Measurements from ENCODE around the gene SPHKAP.

GRCh38 chr2:228102949-228103348, 78.5 kb downstream of the SPHKAP start:
- TF ChIP-seq CTCF (IDR thresholded peaks at IDR 0.05; ENCODE audit: low read length) (no peak), EZH2 (IDR thresholded peaks at IDR 0.05; ENCODE audit: borderline replicate concordance, low read length) (no peak)
